Right atrium auricular region (tissue), 2 donors: ENCODE data around the gene TRIP4. TPM values are rescaled to one million over a fixed set of nuclear protein-coding genes. Genes with fewer than 3 reads are reported as not detected.

Experiments used
- DNase-seq: peaks from one replicate; pipeline ENCODE4 v3.0.0-alpha.2; 2019; ENCODE audit warnings: low spot score
- H3K27ac ChIP-seq, 2 donors: fragments of 200-600 bp; sonication (generic); 1 replicate in 1 of 2; 2 replicates in 1 of 2; pipeline ENCODE4 v1.5.1; 2016 to 2019
- H3K27me3 ChIP-seq, 2 donors: fragments of 200-600 bp; sonication (generic); one replicate each; pipeline versions ENCODE4 v1.5.1 to v1.6.0; 2017 to 2019
- H3K36me3 ChIP-seq: fragments of 200-600 bp; sonication (generic); one replicate; pipeline ENCODE4 v1.5.1; 2016
- H3K4me1 ChIP-seq, 2 donors: fragments of 200-600 bp; sonication (generic); one replicate each; pipeline versions ENCODE4 v1.5.1 to v1.6.0; 2017 to 2019
- H3K4me3 ChIP-seq, 2 donors: fragments of 200-600 bp; sonication (generic); 1 replicate in 1 of 2; 2 replicates in 1 of 2; pipeline ENCODE4 v1.5.1; 2017 to 2019; ENCODE audit warnings: mild to moderate bottlenecking in 1 of 2, moderate library complexity in 1 of 2
- H3K9me3 ChIP-seq, 2 donors: fragments of 200-600 bp; sonication (generic); one replicate each; pipeline ENCODE4 v1.5.1; 2019
- total RNA-seq, 2 donors: library from RNA; depleted of rRNA; stranded (reverse); fragments of >200 nt; gene quantifications; one replicate each; pipeline ENCODE4 v1.1.0, GENCODE V29; 2016
- TF ChIP-seq, protein P1 (sequence below), 2 donors: fragments of 200-600 bp; sonication (generic); IDR thresholded peaks; one replicate each; pipeline ENCODE4 v1.5.1; 2019; ENCODE audit warnings: antibody characterized with exemption in 2 of 2

TRIP4 gene
- total RNA-seq, 2 donors from 2014 or later: 7.8 to 8.7 TPM

- Histone ChIP-seq H3K27ac (no peak overlapping the region), H3K4me1 (peaks cover 0 to 6% of the 10 kb centered on the region in 2 donors), H3K27me3 (no peaks in the 10 kb centered on the region), H3K36me3 (no peaks in the 10 kb centered on the region), H3K4me3 (no peak overlapping the region), H3K9me3 (no peaks in the 10 kb centered on the region)
- no peak for DNase-seq
- TF ChIP-seq, protein P1, sequence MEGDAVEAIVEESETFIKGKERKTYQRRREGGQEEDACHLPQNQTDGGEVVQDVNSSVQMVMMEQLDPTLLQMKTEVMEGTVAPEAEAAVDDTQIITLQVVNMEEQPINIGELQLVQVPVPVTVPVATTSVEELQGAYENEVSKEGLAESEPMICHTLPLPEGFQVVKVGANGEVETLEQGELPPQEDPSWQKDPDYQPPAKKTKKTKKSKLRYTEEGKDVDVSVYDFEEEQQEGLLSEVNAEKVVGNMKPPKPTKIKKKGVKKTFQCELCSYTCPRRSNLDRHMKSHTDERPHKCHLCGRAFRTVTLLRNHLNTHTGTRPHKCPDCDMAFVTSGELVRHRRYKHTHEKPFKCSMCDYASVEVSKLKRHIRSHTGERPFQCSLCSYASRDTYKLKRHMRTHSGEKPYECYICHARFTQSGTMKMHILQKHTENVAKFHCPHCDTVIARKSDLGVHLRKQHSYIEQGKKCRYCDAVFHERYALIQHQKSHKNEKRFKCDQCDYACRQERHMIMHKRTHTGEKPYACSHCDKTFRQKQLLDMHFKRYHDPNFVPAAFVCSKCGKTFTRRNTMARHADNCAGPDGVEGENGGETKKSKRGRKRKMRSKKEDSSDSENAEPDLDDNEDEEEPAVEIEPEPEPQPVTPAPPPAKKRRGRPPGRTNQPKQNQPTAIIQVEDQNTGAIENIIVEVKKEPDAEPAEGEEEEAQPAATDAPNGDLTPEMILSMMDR (IDR thresholded peaks at IDR 0.05): no peak
Measured at GRCh38 chr15:64472161-64472560, 84.5 kb downstream of the TRIP4 start.

GRCh38 chr15:64474846-64475245, 87.2 kb downstream of the TRIP4 start:
- TF ChIP-seq, protein P1 (IDR thresholded peaks at IDR 0.05): no peak
- Histone ChIP-seq H3K4me3 (no peak overlapping the region), H3K36me3 (peaks cover 4% of the 10 kb centered on the region), H3K4me1 (no peaks in the 10 kb centered on the region), H3K9me3 (no peaks in the 10 kb centered on the region), H3K27ac (no peak overlapping the region), H3K27me3 (no peaks in the 10 kb centered on the region)
- no peak for DNase-seq

- Histone ChIP-seq H3K27ac (no peak overlapping the region), H3K27me3 (no peaks in the 10 kb centered on the region), H3K9me3 (no peaks in the 10 kb centered on the region), H3K4me1 (no peaks in the 10 kb centered on the region), H3K4me3 (no peak overlapping the region), H3K36me3 (peaks cover 4% of the 10 kb centered on the region)
- TF ChIP-seq, protein P1 (IDR thresholded peaks at IDR 0.05): no peak
- DNase-seq: no peak
Measured at GRCh38 chr15:64476550-64476949, 88.9 kb downstream of the TRIP4 start.

DNA sequence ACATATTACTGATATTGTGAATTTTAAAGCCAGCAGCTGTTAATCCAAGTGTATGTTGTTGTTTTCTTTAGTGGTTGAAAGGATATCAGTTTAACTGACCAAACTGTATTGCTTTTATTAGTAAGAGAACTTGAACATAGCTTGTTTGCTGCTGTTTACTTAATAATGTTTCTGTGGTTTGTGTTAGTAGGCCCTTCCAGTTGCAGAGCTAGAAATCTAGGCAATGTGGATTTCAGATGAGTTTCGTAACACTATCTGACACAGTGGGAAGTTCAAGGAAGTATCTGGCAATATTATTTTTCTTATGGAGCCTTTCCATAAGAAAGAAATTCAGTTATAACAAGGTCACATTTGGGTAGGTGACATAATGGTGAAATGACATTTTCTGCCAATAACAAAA, 91.2 kb downstream of the TRIP4 start:
- TF ChIP-seq, protein P1 (IDR thresholded peaks at IDR 0.05): no peak
- no peaks in the 10 kb centered on the region for H3K4me1 ChIP-seq
- DNase-seq: no peak
- H3K4me3 ChIP-seq: no peak overlapping the region
- peaks cover 4% of the 10 kb centered on the region for H3K36me3 ChIP-seq
- H3K27ac ChIP-seq: no peak overlapping the region
- no peaks in the 10 kb centered on the region for H3K27me3 ChIP-seq
- no peaks in the 10 kb centered on the region for H3K9me3 ChIP-seq

- H3K36me3 ChIP-seq: peaks cover 4% of the 10 kb centered on the region
- TF ChIP-seq, protein P1 (IDR thresholded peaks at IDR 0.05): no peak
Measured at GRCh38 chr15:64480891-64481290, 93.3 kb downstream of the TRIP4 start.

GRCh38 chr15:64483749-64484148, 96.1 kb downstream of the TRIP4 start:
- Histone ChIP-seq H3K36me3 (no peaks in the 10 kb centered on the region), H3K27me3 (no peaks in the 10 kb centered on the region), H3K9me3 (no peaks in the 10 kb centered on the region), H3K4me1 (no peaks in the 10 kb centered on the region), H3K27ac (no peak overlapping the region), H3K4me3 (no peak overlapping the region)
- TF ChIP-seq, protein P1 (IDR thresholded peaks at IDR 0.05): no peak
- DNase-seq: no peak

More at GRCh38 chr15:64480891-64481290, 93.3 kb downstream of the TRIP4 start:
- Histone ChIP-seq H3K27me3 (no peaks in the 10 kb centered on the region), H3K9me3 (no peaks in the 10 kb centered on the region), H3K27ac (no peak overlapping the region), H3K4me3 (no peak overlapping the region), H3K4me1 (no peaks in the 10 kb centered on the region)
- no peak for DNase-seq
